Stimulated activated CD4-positive, alpha-beta T cell treated with anti-CD3 and anti-CD28 coated beads, Interleukin-12 subunit alpha, Interleukin-12 subunit beta, amount 100 ng/mL, for 4 hours (primary cell): ENCODE results near the gene SCP2D1.

Source experiments
- DNase-seq: peaks from one replicate; pipeline ENCODE4 v3.0.0-alpha.2; 2020

Gene SCP2D1

DNA sequence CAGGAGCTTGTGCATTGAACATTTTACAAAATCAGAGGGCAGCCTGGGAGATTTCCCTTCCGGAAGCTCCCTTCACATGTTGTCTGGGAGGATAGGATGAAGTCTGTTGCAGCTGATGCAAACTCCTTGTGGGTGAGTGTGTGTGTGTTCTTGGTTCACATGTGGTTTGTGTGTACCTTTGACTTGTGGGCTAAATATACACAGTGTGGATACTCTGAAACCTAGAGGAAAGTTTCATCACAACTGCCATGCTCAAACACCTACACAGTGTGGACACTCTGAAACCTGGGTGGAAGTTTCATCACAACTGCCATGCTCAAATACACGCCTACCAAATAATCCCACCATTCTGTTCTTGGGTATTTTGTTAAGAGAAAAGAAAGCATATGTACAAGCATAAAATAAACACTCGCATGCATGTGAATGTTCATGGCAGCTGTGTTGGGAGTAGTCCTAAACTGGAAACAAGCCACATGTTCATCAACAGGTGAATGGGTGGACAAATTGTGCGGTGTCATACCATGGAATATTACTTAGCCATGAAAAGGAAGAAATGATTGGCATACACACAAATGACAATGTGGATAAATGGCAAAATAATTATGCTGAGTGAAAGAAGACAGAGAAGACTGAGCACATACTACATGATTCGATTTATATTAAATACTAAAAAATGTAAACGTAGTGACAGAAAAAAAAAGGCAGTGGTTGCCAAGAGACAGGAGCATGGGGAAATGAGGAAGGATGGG, 1.8 kb downstream of the SCP2D1 start:
- DNase-seq, result no peak

DNA sequence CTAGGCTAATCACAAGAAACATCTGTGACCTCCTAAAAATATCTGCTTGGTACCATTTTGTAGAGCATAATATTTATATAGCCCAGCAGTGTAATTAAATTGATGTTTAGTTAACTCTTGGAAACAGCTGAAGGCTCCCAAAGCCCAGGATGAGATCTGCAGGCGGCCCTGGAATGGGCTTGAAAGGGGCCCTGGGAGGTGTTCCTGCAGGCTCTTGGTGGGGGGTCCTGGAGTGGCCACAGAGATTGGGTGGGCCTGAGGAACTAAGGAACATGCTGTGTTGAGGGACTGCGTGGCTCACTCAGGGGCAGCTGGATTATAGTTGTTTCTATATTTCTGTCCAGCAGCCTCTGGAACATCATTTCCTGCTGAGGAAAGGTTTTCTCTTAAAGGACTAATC, 9.2 kb downstream of the SCP2D1 start:
- DNase-seq, result no peak

DNA sequence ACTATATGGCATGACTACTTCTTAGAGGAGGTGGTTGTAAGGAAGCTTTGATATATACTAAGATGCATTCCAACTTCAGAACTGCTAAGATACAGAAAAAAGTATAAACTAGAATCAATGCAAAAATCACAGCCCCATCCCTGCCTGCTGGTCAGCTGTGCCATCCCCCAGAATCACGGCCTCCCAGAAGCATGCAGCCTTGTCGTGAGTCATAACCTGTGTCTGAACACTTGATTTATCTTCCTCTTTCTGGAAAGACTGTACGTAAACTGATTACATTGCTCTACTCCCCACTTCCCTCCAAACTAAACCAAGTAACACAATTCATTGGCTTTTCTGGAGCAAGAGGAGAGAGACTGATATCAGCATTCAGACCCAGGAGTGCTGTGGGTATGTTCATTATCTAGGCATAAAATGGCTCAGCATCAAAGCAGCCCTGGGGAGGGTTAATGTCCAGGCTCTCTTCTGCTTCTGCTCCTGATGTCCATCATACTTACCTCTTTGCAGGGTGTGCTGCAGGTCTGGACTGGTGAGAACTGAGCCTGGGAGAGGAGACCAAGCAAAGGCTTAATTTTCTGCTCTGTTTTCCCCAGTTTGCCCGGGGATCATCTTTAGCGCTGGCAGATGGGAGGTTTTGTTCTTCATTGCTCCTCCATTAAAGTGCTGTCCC, 18.4 kb downstream of the SCP2D1 start:
- DNase-seq, result no peak

DNA sequence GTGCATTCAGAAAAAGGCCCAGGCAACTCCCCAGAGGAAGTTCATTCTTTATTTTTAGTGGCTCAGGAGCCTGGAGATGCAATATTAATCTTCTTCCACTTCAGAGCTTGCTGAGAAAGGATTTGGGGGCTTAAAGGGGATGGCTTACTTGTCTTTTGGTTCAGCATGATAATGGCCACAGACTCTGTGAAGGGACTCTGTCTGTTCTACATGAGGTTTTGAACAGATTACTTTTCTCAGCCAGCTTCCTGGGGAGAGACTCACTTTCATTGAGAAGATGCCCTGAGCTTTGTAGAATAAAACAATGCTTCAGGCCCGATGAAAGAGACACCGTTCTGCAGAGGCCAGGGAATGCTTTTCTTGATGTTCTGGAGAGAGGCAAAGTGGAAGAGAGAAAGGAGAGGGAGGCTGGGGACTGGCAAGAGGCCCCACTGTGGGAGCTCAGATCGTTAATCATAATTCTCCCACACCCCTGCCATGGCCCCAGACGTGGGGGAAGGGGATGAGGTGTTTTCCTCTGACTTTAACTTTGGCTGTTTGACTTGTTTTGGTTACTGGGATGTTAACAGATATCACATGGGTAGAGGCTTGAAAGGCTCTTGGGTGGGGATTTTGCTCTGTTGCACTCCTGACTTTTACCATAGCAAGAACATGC, 19.1 kb downstream of the SCP2D1 start:
- no peak for DNase-seq

DNA sequence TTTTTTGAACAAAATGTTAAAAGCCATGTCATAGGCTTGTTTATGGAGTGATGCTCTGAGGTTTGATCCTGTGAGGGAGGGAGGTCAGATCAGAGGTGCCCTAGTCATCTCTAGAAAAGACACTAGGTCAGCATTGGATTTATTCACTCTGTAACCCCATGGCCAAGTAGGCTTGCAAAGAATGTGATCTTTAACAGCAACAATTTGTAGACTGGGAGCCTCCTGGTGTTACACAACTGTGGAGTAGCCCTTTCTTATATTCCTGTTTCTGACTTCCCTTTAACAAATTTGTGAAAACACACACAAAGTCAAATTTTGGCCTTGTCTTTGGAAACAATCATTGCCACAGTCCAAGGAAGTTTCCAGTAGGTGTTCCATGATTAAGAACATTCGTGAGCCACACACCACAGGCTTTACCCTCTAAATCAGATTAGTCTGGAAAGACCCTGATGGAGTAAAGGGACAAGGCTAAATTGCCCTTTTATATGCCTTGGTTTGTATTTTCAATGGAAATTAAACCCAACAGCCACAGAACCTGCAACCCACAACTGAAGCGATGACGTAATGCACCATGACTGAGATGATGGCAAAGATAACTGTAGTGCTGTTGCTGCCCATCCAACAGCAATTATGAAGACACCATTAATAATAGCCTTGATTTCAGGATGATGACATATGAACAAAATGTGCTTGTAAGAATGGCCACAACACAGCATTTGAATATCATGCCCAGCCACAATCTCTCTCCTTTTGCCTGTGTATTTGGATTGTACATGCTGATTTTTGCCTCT, 22.1 kb downstream of the SCP2D1 start:
- no peak for DNase-seq

DNA sequence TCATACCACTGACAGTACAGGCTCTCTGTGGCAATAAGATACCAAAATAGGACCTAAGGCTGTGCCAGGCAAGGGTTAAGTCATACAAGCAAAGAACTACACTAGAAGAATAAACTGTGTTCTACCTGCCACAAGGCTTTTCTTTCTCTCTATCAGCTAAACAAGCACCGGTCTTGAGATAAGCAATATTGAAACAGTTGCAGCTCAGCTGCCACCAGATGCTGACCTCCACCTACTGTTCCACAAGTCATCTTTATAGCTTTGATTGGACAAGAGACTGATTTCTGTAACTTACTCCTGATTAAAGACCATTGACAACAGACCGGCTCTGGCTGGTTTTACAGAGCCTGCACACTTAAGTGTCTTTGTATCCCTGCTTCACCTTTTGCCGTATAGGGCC, 24.1 kb downstream of the SCP2D1 start:
- no peak for DNase-seq

DNA sequence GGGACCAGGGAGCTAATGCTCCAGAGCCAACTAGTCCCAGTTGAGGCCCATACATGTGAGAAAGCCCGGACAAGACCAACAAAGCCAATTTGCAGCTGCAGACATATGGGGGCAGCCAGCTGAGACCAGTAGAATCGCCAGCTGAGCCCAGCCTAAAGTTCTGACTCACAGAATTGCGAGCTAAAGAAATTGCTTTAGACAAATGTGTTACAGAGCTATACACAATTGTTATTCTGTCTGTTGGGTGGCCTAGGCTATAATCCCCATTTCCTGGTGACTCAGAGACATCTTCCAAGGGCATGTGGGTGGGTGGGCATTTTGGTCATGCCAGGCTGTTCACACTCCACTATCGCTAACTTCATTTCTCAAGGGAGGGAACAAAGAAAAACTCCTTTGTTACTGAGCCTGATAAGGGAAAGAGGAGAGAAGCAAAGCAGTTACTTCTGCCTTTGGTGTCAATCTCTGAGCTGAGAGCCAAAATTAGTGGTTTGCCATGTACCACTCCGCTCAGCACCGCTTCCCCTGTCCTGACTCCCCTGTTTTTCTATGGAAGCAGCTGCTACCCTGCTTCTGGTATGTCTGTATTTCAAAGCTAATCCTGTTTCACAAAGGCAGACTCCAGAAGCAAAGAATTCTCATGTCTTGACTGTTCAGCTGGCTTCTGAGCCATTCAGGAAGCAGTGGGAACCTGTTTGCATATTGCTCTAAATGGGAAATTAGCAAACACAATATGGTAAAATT, 26.1 kb downstream of the SCP2D1 start:
- no peak for DNase-seq

DNA sequence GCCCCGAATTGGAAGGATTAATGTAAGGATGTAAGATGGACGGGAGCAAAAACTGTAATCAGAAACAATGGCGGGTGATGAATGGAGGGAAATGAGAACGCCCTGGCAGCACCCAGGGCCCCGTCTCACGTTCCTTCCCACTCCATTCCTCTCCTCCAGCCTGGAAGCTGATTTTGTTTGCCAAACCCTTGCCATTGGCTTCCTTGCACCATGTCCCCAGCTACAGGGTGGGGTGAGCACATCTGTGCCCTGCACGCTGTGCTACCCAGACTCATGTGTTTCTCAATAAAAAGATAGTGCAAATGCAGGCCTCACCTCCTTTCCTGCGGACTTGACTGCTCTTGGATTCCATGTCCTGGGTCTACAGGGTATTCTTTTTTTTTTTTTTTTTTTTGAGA, 26.7 kb downstream of the SCP2D1 start:
- DNase-seq, result no peak

DNA sequence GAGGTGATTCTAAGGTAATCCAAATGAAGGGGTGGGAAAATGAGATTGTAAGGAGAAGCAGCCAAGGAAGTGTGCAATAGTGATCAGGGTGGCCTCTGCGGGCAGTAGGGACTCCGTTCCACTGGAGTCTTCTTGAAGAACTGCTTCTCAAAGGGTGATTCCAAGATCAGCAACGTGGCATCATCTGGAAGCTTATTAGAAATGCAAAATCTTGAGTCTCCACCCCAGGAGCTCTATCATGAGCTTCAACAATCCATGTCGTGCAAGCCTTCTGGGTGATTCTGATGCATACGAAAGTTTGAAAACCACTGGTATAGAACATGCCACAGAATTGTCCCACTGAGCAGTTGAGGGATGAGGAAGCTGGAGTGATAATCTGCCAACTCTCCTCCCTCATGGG, 31.4 kb downstream of the SCP2D1 start:
- DNase-seq, result no peak

DNA sequence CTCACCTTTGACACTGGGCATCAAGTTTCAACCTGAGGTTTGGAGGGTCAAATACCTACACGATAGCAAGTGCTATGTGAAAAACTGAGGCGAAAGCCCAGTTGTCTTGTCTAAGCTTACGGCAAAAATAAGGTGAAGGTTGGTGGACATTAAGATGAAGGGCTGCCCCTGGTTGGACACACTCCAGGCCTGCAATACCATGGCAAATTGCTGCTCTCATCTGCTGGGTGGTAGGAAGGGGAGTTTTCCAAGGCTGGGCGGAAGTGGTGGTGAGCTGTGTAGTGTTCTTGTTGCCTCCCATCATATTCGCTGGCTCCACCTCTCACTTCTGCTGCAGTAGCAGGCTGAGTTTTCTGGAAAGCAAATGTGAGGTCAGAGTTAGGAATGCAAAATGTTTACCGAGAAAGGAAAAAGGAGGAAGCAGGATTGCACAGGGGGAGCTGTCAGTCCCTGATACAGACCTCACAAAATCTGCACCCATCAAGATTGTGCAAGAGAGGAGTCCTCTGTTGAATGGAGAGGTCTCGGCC, 33.7 kb downstream of the SCP2D1 start:
- DNase-seq, result no peak

DNA sequence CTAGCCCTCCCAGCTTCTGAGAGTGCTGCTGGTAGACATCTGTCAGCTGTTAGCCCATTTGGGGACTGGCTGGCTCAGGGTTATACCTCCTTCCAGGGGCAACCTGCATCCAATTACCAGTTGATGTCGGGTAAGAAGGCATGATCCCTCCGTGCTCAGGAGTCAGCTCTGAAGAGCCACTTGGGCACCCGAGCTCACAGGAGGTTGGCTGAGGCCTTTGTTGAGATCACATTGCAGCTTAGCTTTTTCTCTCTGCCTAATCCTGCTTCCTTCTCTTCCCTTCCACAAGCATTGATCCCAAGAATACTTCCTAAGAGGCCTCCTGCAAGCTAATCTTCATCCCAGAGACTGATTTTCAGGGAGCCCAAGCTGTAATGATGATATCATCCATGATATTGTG, 35.5 kb downstream of the SCP2D1 start:
- DNase-seq, result no peak

DNA sequence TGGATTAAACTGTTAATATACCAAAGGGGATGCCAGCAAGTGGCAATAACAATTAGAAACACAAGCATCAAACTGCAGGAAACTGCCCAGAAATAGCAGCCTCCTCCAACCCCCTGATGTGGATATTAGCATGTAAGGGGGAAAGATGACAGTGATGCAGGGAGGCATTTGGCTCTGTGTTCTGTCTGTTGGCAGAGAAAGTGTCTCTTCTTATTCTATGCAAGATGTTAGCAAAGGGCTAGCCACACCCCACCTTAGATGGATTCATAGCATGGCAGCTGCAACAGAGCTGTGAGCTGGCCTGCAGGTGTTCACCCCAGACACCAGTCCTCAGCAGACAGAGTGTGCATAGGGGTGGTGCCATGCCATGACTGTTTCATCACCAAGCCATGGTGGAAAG, 38.0 kb downstream of the SCP2D1 start:
- no peak for DNase-seq

DNA sequence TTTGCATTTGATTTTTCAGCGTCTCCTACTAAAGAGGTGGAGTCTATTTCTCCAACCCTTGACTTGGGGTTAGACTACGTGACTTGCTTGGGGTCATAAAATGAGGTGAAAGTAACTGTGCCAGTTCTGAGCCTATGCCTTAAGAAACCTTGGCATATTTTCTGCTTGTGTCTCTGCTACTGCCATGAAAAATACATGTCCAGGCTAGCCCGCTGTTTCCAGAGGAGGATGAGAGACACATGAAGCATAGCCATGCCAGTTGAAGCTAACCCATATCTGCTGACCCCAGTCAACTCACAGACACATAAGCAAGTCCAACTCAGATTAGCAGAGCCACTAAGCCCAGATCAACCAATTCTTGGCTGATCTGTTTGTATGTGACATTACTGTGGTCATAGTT, 38.7 kb downstream of the SCP2D1 start:
- DNase-seq, result no peak

DNA sequence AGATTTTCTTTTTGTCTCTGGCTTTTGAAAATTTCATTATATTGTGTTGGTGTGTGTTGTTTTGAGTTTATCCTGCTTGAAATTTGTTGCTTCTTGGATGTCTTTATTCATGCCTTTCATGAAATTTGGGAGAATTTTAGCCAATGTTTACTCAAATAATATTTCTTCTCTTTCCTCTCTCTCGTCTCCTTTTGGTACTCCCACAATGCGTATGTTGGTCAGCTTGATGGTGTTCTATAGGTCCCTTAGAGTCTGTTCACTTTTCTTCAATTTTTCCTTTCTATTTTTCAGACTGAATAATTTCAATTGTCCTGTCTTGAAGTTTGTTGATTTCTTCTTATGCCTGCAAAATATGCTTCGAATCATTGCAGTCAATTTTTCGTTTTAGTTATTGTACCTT, 39.6 kb downstream of the SCP2D1 start:
- DNase-seq, result no peak

DNA sequence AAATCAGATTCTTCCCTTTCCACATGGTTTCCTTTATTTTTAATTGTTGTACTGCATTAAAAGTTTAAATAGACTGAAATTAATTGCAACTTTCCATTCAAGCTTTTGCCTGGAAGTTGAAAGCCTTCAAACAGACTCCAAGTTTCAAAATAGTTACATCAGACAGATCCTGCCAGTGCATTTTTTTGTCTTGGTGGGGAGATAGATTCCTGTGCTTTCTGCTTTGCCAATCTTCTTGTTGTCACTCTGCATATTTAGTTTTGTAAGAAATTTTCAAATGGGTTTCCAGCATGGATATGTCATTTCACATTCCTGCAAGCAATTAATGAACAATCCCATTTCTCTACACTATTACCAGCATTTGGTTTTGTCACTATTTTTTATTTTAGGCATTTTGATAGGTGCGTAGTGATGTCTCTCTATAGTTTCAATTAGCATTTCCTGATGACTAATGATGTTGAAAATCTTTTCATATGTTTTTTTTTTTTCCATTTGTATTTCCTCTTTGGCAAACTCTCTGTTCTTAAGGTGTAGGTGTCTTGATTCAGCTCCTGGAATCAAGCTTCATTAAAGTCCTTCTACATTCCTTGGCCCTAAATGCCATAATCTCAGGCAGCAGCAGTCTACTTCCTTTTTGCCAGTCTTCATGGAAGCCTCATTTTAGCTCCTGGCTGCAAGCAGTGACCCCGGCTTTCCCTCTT, 40.5 kb downstream of the SCP2D1 start:
- no peak for DNase-seq

DNA sequence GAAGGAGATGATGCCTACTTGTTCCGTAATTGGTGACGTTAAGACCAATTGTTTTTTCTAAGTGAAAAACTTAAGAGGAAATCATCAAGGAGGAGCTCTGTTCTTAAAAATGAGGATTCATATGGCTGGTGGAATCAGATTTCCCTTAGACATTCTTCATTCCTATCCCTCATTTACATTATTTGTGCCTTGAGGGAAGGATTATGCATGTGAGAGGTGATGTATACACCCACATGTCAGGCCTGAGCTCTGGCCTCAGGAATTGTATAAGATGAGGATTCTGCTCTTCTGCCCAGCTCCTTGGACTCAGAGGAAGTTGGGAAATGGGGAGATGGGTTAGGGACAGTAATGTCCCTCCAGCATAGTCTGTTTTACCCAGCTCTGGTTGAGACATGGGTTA, 42.3 kb downstream of the SCP2D1 start:
- DNase-seq, result no peak

DNA sequence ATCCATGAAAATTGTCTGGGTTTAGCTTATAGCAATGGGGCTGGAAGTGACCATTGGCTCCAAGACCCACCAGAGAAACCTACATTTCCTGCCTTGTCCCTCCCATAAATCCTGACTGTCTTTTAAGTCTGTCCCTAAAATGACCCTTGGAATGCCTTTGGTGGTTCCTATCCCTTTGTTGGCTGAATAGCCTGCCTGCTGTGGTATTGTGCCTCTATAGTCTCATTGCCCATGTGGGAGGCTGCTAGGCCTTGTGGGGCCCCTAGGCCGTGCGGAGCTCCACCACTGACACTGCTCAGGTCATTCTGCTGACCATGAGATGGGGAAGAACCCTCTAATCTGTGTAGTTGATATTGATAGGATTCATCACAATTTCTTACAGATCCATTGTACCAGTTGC, 43.3 kb downstream of the SCP2D1 start:
- DNase-seq, result no peak

DNA sequence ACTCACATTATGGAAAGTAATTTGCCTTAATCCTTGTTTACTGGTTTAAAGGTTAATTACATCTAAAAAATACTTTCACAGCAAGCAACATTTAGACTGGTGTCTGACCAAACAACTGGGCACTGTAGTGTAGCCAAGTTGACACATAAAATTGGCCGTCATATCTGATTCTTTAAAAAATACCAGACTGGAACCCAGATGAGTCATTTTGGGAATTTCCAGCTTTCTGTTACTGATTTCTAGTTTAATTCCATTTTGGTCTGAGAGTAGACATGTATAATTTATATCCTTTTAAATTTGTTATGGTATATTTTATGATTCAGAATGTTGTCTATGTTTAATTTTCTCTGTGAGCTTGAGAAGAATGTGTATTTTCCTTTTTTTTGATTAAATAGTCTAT, 44.1 kb downstream of the SCP2D1 start:
- no peak for DNase-seq

DNA sequence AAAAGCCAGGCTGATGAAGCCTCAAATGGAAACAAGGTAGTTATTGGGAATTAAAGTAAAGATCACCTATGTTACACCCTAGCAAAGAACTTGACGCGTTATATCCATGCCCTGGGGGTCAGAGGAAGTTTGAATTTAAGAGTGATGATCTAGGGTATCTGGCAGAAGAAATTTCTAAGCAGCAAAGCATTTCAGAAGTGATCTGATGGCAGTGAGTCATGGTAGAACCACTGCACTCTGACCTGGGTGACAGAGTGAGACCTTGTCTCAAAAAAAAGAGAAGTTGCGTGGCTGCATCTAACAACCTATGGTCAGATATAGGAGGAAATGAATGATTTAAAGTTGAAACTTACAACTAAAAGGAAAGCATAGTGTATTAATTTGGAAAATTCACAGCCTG, 45.2 kb downstream of the SCP2D1 start:
- no peak for DNase-seq
